ENCODE results near the gene COX11. TPM values are rescaled to one million over a fixed set of nuclear protein-coding genes. Genes with fewer than 3 reads are reported as not detected.

COX11 gene
- total RNA-seq, 4 donors from 2014 or later: 18.9 to 64.3 (median 35.3) TPM

DNA sequence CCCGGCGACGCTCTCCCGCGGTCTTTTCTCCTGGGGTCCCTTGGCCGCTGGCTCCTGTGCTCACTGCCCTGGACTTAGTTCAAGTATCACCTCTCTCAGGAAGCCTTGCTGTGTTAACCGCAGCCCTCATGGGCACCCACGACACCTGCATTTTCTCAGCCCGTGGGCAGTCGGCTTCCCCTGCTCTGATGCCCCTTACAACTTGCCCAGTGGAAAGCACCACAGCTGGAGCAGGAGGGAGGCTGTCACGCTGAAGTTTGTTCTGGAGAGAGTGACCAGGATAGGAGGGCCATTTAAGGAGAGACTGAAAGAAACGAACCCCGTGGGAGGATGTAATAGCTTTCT, 506 bp upstream of the COX11 start:
- Histone ChIP-seq H3K36me3 (peaks cover 0 to 8% (median 2%) of the 10 kb centered on the region in 3 donors), H3K27me3 (no peaks in the 10 kb centered on the region), H3K4me1 (peaks cover 7 to 36% (median 13%) of the 10 kb centered on the region in 3 donors), H3K27ac (peak overlapping the region; percentile 82 to 88 (median 86)), H3K9me3 (no peaks in the 10 kb centered on the region), H3K4me3 (peak overlapping the region; percentile 67 to 96 (median 88))
- 0 to 1% methylated on average over 9 to 13 of the region's 13 CpGs for WGBS, 2 donors
- no peak for DNase-seq
- TF ChIP-seq, protein P1, sequence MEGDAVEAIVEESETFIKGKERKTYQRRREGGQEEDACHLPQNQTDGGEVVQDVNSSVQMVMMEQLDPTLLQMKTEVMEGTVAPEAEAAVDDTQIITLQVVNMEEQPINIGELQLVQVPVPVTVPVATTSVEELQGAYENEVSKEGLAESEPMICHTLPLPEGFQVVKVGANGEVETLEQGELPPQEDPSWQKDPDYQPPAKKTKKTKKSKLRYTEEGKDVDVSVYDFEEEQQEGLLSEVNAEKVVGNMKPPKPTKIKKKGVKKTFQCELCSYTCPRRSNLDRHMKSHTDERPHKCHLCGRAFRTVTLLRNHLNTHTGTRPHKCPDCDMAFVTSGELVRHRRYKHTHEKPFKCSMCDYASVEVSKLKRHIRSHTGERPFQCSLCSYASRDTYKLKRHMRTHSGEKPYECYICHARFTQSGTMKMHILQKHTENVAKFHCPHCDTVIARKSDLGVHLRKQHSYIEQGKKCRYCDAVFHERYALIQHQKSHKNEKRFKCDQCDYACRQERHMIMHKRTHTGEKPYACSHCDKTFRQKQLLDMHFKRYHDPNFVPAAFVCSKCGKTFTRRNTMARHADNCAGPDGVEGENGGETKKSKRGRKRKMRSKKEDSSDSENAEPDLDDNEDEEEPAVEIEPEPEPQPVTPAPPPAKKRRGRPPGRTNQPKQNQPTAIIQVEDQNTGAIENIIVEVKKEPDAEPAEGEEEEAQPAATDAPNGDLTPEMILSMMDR (IDR thresholded peaks at IDR 0.05): no peak
- no peak for TF ChIP-seq POLR2A (IDR thresholded peaks at IDR 0.05)
- intact Hi-C loops (cut with DNase I): no loop called here

DNA sequence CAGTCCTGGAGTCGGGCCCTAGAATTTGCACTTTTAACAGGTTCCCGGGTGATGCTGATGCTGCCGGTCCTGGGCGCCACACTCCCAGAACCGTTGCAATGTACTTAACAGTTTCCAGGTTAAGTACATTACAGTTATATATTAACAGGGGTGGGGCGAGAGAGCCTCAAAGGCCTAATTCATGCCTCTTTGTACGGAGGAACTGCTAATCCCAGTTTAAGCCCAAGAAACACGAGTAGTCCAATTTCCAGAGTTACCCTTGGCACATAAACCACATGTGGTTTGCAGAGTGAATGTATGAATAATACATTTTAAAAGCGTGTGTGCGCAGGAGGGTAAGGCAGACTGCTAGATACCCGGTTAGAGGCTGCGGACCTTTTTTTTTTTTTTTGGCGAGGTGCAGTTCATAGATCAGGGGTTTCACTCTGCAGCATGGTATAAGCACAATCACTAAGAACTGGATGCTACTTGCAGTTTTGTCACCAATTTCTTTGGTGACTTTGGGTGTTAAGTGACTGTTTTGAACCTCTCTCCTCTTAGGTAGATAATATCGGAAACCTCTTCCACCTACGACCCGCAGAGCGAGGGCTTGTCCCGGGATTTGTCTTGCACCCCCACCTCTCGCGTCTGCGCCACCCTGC, 713 bp downstream of the COX11 start:
- intact Hi-C loops (cut with DNase I): no loop called here
- H3K4me1 ChIP-seq: peaks cover 7 to 36% (median 13%) of the 10 kb centered on the region in 3 donors

DNA sequence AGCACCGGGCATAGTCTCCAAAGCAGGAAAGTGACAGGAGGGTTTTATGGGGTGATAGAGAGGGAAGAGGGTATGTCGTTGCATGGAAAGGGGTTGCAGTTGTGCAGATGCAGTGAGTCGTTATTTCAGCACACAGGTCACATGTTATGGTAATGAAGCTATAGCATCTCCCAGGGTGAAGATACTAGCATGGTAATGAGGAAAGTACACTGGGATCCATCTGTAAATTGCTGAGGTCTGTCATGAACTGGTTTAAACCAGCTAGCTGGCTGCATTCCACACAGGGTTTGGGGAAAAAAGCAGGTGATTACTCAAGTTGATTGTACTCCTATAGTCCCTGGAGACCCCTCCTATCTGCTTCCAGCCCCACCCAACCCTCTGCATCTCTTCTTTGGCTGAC, 11.7 kb downstream of the COX11 start:
- Histone ChIP-seq H3K36me3 (peaks cover 7 to 100% (median 8%) of the 10 kb centered on the region in 3 donors), H3K27me3 (no peaks in the 10 kb centered on the region), H3K4me1 (no peaks in the 10 kb centered on the region), H3K27ac (no peak overlapping the region), H3K4me3 (no peak overlapping the region), H3K9me3 (no peaks in the 10 kb centered on the region)
- no peak for DNase-seq
- TF ChIP-seq, protein P1 (IDR thresholded peaks at IDR 0.05): no peak
- TF ChIP-seq POLR2A (IDR thresholded peaks at IDR 0.05): no peak
- intact Hi-C loops (cut with DNase I): no loop called here
- WGBS, 2 donors: 79 to 80% methylated on average over 3 of the region's 3 CpGs

More for the DNA sequence above, 713 bp downstream of the COX11 start:
- Histone ChIP-seq H3K36me3 (peaks cover 0 to 20% (median 4%) of the 10 kb centered on the region in 3 donors), H3K4me3 (peak overlapping the region; percentile 67 to 96 (median 88)), H3K27me3 (no peaks in the 10 kb centered on the region), H3K27ac (peak overlapping the region; percentile 82 to 88 (median 86)), H3K9me3 (no peaks in the 10 kb centered on the region)
- no peak for DNase-seq
- no peak for TF ChIP-seq POLR2A (IDR thresholded peaks at IDR 0.05)
- TF ChIP-seq, protein P1 (IDR thresholded peaks at IDR 0.05): peak in 1 of 6 experiments; percentile 33
- WGBS, 2 donors: 0 to 2% methylated on average over 11 to 12 of the region's 21 CpGs

DNA sequence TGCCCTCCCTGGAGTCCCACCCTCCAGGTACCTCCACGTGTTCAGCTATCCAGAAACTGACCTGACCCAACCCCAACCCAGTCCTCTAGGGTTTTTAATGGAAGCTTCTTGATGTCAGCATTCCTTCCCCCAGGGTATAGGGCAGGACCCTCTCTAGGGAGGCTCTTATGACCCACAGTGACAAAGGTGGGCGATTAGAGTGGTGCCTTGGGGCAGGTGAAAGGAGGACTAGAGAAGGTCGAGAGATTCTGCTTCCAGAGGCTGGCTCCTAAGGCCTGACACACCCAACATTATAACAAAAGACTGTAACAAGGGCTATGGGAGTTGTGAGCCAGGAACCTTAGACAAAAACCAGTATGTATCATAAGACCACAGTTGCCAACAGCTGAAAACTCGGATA, 17.2 kb downstream of the COX11 start:
- Histone ChIP-seq H3K36me3 (peaks cover 0 to 92% (median 0%) of the 10 kb centered on the region in 3 donors), H3K4me1 (no peaks in the 10 kb centered on the region), H3K9me3 (no peaks in the 10 kb centered on the region), H3K27ac (no peak overlapping the region), H3K4me3 (no peak overlapping the region), H3K27me3 (no peaks in the 10 kb centered on the region)
- WGBS, 2 donors: 56 to 87% methylated on average over 1 to 3 of the region's 4 CpGs
- no peak for TF ChIP-seq POLR2A (IDR thresholded peaks at IDR 0.05)
- TF ChIP-seq, protein P1 (IDR thresholded peaks at IDR 0.05): no peak
- intact Hi-C loops (cut with DNase I): no loop called here
- DNase-seq: no peak

DNA sequence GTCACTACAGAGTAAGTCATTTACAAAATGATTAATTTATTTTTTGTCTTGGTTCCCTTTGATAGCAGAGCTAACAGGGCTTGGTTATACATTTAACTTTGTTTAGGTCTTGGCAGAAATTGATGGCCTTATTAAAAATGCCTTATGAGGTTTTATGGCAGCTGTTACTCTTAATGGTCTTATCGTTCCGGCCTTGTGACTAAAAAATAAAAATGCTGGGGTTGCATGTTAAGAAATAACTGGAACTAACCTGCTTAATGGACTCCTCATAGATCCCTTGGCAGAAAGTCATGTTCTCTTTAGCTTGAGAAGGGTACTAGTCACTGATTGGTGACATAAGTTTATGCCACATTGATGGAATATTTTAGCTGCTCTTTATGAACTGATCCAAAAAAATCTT, 18.3 kb downstream of the COX11 start:
- Histone ChIP-seq H3K4me1 (no peaks in the 10 kb centered on the region), H3K27me3 (no peaks in the 10 kb centered on the region), H3K9me3 (no peaks in the 10 kb centered on the region), H3K27ac (no peak overlapping the region), H3K36me3 (peaks cover 0 to 80% (median 0%) of the 10 kb centered on the region in 3 donors), H3K4me3 (no peak overlapping the region)
- no peak for DNase-seq
- TF ChIP-seq, protein P1 (IDR thresholded peaks at IDR 0.05): no peak
- TF ChIP-seq POLR2A (IDR thresholded peaks at IDR 0.05): no peak
- intact Hi-C loops (cut with DNase I): no loop called here
- 72 to 82% methylated on average over 2 of the region's 2 CpGs for WGBS, 2 donors
